ENCODE data around the gene ADCK1.
A peak's percentile ranks its signal among the peaks of the same experiment; 100 is the strongest.

- TF ChIP-seq, protein P1, sequence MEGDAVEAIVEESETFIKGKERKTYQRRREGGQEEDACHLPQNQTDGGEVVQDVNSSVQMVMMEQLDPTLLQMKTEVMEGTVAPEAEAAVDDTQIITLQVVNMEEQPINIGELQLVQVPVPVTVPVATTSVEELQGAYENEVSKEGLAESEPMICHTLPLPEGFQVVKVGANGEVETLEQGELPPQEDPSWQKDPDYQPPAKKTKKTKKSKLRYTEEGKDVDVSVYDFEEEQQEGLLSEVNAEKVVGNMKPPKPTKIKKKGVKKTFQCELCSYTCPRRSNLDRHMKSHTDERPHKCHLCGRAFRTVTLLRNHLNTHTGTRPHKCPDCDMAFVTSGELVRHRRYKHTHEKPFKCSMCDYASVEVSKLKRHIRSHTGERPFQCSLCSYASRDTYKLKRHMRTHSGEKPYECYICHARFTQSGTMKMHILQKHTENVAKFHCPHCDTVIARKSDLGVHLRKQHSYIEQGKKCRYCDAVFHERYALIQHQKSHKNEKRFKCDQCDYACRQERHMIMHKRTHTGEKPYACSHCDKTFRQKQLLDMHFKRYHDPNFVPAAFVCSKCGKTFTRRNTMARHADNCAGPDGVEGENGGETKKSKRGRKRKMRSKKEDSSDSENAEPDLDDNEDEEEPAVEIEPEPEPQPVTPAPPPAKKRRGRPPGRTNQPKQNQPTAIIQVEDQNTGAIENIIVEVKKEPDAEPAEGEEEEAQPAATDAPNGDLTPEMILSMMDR (IDR thresholded peaks at IDR 0.05), result peak; percentile 72 to 93 (median 85)
- no peak for TF ChIP-seq POLR2A (IDR thresholded peaks at IDR 0.05)
These were observed 62.4 kb downstream of the ADCK1 start for GRCh38 chr14:77862154-77862786.
